ENCODE results near the gene LDAH.

Gene LDAH

GRCh38 chr2:20771299-20771698 lies 51.6 kb downstream of the LDAH start:
- DNase-seq: no peak

- no peak for DNase-seq
Observed at GRCh38 chr2:20766798-20767644, 55.9 kb downstream of the LDAH start.

GRCh38 chr2:20766213-20766612 lies 56.7 kb downstream of the LDAH start:
- no peak for DNase-seq

DNA sequence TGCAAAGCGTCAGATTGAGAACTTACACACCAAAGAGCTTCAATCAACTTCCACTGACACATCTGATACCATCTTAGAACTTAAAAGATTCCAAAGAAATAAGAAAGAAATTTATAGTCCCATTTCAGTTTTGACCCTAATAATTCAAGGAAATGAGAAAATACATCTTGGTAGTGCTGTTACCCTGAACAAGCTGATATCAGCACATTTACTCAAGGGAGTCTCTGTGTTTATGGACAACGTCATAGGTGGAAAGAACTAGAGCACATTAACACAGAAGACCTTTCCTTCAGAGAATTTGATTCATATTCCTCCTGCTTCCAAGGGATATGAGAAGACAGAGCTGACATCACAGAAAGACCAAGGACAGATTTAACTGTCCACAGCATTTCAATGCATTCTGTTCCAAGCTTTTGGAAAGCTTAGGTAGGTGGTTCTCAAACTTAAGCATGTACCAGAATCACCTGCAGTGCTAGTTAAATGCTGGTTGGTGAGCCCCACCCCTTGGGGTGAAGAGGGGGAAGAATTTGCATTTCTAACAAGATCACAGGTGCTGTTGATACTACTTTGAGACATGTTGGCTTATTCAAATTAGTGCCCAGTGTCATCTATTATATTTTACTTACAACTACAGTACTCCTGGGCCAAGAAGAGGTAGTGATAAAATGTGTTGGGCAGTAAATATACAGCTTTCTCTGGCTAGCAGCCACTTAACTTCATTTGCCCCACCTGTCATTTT lies 59.8 kb downstream of the LDAH start:
- DNase-seq: no peak

DNA sequence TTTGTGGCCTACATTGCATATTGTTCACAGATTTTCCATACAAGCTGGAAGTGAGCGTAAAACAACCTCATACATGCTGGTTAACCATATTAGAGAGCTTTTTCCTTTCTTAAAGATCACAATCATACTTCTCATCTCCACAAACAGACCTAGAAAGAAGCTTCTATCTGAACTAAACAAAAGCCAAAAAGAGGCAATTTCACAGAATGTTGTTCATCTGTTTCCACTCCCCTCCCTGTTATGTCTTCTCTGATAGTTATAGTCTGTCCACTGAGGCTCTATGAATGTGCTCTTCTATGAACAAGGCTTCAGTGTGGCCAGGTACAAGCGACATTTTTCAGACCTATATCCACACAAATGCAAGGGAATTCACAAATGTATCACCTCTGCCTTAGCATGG lies 63.4 kb downstream of the LDAH start:
- no peak for DNase-seq

- no peak for DNase-seq
Observed at GRCh38 chr2:20758997-20759396, 63.9 kb downstream of the LDAH start.

DNA sequence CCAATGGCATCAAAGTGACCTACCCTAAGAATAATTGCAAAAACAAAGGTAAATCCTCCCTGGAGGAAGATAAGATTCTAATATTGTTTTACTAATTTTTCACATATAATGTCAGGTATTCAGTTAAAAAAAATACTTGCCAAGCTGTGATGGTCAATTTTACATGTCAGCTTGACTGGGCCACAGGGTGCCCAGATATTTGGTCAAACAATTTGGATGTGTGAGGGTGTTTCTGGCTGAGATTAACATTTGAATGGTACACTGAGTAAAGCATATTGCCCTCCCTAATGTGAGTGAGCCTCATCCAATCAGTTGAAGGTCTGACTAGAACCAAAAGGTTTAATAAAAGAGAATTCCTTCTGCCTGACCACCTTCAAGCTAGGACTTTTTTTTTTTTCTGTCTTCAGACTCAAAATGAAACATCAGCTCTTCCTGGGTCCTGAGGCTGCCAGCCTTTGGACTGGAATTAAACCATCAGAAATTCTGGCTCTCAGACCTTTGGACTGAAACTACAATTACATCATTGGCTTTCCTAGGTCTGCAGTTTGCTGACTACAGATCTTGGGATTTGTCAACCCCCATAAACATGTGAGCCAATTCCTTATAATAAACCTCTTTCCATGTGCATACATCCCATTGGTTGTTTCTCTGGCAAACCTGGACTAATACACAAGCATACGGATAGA lies 65.4 kb downstream of the LDAH start:
- no peak for DNase-seq

DNA sequence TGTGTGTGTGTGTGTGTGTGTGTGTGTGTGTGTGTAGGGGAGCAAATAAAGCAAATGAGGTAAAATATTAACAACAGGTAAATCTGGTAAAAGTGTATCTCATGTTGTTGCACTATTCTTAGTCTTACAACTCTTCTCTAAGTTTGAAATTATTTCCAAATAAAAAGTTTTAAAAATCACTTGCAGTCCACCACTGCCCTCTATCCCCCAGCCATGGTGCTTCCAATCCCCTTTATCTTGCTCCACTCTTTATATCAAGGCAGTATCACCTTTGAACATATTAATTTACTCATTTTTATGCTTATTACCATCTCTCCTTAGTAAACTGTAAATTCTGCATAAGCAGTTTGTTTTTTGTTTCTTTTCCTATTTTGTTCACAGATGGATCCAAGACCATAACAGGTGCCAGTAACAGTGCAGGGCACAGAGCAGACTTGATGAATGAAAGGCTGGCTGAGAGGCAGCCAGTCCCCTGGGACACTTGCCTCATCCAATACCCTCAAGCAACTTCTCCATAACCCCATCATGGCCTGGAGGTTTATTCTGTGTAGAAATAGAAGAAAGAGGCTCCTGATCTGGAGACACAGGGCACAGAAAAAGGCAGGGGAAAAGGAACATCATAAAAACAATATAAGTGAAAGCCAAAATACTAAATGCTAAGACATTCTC lies 67.6 kb downstream of the LDAH start:
- DNase-seq: no peak

DNA sequence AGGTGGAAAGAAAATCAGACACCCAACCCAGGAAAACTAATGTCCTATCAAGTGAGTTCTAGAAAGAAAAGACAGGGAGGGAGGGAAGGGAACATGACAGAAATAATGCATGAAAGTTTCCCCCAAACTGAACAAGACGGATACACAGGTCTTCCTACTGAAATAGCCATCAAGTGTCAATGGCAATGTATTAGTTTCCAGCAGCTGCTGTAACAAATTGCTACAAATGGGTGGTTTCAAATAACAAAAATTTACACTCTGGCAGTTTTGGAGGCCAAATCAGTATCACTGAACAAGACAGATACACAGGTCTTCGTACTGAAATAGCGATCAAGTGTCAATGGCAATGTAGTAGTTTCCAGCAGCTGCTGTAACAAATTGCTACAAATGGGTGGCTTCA lies 70.6 kb downstream of the LDAH start:
- no peak for DNase-seq

DNA sequence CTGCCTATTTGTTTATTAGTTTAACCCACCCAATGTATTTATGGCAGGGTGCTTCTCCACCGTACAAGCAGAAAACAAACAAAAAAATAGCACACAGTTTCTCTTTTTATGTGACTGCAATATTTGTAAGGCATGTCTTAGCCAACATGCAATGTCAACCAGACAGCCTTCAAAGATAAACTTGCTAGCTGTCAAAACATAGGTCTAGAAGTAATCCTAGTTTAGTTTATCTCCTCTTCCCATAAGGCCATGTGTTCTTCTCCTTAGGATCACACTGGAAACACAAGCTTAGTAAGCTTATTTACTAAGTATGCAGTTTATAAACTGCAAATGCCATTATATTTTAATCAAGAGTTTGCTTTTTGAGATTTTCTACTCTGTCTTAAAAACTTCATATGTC lies 75.6 kb downstream of the LDAH start:
- no peak for DNase-seq

GRCh38 chr2:20745924-20746555 lies 76.9 kb downstream of the LDAH start:
- DNase-seq: no peak

DNA sequence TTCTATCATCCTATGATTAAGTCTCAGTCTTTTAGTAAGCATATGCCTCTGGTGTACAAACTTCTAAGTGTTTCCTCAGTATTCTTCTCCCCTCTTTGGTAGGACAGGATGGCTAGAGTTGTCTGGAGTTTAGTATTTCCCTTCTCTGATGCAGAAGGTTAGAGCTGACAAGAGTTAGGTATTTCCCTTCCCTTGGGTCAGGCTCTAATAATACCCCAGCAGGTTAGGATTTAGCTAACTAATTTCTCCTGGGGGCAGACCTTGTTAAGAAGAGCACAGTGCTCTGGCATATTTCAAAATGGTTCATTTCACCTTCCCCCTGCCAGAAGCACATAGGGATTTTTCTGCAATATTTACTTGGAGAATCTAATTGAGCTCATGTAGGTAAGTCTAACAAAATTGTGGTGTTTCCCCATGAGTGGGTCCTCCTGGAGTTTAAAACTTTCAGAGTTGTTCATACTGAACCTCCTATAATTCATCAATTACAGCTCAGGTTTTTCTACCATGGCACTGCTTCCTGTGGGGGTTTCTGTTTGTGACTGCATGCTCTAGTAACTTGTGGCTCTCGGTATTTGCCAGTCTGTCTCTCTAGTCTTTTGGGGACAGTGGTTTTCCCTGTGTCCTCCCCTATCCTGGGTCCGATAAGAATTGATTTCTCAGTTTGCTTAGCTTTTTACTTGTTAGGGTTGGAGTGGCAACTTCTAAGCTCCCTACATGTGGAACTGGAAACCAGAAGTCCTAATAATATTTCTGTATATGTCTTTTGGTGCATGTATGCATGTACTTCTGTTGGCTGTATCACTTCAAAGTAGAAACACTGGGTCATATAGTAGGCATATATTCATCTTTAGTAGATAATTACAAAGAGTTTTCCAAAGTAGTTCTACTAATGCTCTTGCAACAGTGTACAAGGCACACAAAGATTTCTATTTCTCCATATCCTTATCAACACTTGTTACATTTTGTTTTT lies 78.2 kb downstream of the LDAH start:
- no peak for DNase-seq

GRCh38 chr2:20738772-20739171 lies 84.1 kb downstream of the LDAH start:
- DNase-seq: no peak

- peak; percentile 0 for DNase-seq
Observed at GRCh38 chr2:20737505-20737904, 85.4 kb downstream of the LDAH start.

- DNase-seq: no peak
Observed at GRCh38 chr2:20728114-20728758, 94.7 kb downstream of the LDAH start.

GRCh38 chr2:20726913-20727312 lies 96.0 kb downstream of the LDAH start:
- no peak for DNase-seq

- no peak for DNase-seq
Observed at GRCh38 chr2:20725782-20726181, 97.1 kb downstream of the LDAH start.

- DNase-seq: no peak
Observed at GRCh38 chr2:20724500-20725053, 98.3 kb downstream of the LDAH start.

DNA sequence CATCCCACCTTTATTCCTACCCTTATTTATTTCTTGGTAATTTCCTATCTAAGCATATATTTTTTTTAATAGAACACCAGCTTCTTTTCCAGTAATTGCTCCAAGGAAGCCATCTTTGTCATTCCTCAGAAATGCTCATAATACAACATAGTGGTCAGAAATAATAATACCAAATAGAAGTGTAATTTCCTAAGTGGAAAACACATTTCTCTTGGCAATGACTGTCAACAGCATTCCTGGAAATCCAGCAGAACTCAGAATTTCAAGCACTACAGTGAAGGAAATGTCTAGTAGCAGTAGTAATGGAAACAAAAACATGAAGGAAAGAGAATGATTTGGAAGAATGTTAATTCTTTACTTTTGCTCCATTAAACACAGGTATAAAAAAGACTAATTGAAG lies 99.4 kb downstream of the LDAH start:
- DNase-seq: no peak

DNA sequence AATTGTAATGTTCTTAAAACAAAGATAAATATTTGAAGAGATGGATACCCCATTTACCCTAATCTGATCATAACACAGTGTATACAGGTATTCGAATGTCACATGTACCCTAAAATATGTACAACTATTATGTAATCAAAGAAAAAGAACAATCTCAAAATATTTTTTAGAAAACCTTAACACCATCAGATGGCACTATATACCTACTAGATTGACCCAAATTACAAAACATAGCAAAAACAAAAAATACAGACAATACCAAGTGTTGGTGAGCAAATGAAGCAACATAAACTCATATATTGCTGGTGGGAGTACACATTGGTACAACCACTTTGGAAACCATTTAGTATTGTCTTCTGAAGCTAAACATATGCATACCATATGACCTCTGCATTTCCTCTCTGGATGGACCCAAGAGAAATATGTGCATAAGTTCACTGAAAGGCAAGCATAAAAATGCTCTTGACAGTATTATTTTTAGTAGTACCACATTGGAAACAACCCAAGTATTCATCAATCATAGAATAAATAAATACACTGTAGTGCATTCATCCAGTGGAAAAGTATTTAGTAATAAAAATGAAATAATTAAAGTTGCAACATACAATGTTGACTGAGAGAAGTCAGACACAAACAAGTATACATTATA lies 100.2 kb downstream of the LDAH start:
- no peak for DNase-seq

All from GDM1 (cell line).